GM12878 (cell line): ENCODE data around the gene MRAS. TPM values are rescaled to one million over a fixed set of nuclear protein-coding genes. Genes with fewer than 3 reads are reported as not detected.
A peak's percentile ranks its signal among the peaks of the same experiment; 100 is the strongest.

ENCODE experiments used
- ATAC-seq: fragments of 200-7000 bp; cut with Tn5 transposase; 3 replicates; pipeline ENCODE4 v1.9.1; 2020; ENCODE audit warnings: mild to moderate bottlenecking, moderate library complexity
- BruUV-seq: library from RNA; stranded (reverse); fragments of 400-500 nt; replicated peaks from 2 replicates; lab custom pipeline; 2021; lab: Mats Ljungman, UMichigan
- CTCF ChIA-PET: fragments of 300-600 bp; sonication (Branson Sonifier 250); formaldehyde crosslinking; extraction: SDS; loops from one replicate; lab custom pipeline; 2021; ENCODE audit warnings: inconsistent platforms; lab: Yijun Ruan, JAX
- POLR2A ChIA-PET: fragments of 350-600 bp; formaldehyde crosslinking; extraction: SDS; loops from one replicate; lab custom pipeline; 2021; ENCODE audit warnings: inconsistent platforms; lab: Charles Lee
- RAD21 ChIA-PET: fragments of 300-600 bp; sonication (Branson Sonifier 250); formaldehyde crosslinking; loops from one replicate; lab custom pipeline; 2023; ENCODE audit warnings: antibody characterized with exemption; ENCODE audit not compliant: unreplicated experiment; lab: Charles Lee
- SMC1A ChIA-PET: fragments of 300-600 bp; sonication (Branson Sonifier 250); formaldehyde crosslinking; loops from one replicate; lab custom pipeline; 2023; ENCODE audit not compliant: unreplicated experiment, uncharacterized antibody; lab: Charles Lee
- DNase-seq: peaks from one replicate; pipeline ENCODE4 v3.0.0-alpha.2; 2011; ENCODE audit warnings: low read depth, low spot score
- FAIRE-seq: peaks from 3 replicates; lab custom pipeline; 2011; peaks lifted over from hg19 to GRCh38; lab: Jason Lieb, UNC
- H2AFZ ChIP-seq: 2 replicates; pipeline ENCODE4 v1.6.0; 2011; ENCODE audit warnings: low read depth, low read length, control low read depth; ENCODE audit not compliant: control insufficient read depth
- H3K27ac ChIP-seq: 2 replicates; pipeline ENCODE4 v1.5.1; 2011; ENCODE audit warnings: control low read depth; ENCODE audit not compliant: control insufficient read depth, insufficient read depth
- H3K27me3 ChIP-seq, 2 experiments: replicated peaks in 1 of 2; 2 replicates each; pipeline versions ENCODE4 v1.6.0 to v1.6.1; 2011; ENCODE audit warnings: low read length in 1 of 2; ENCODE audit not compliant: control insufficient read depth in 2 of 2, insufficient read depth in 2 of 2
- H3K36me3 ChIP-seq, 2 experiments: 2 replicates each; pipeline ENCODE4 v1.5.1; 2011; ENCODE audit warnings: low read length in 1 of 2; ENCODE audit not compliant: control insufficient read depth in 2 of 2, insufficient read depth in 2 of 2
- H3K4me1 ChIP-seq: 2 replicates; pipeline ENCODE4 v1.6.1; 2011; ENCODE audit warnings: mild to moderate bottlenecking, low read length, moderate library complexity, mixed read lengths; ENCODE audit not compliant: control insufficient read depth, insufficient read depth
- H3K4me2 ChIP-seq: 2 replicates; pipeline ENCODE4 v1.6.0; 2011; ENCODE audit warnings: control low read depth; ENCODE audit not compliant: control insufficient read depth, insufficient read depth
- H3K4me3 ChIP-seq: fragments of 200-600 bp; sonication (generic); 2 replicates; pipeline ENCODE4 v1.5.1; 2016
- H3K79me2 ChIP-seq: 2 replicates; pipeline ENCODE4 v1.6.0; 2011; ENCODE audit warnings: low read length; ENCODE audit not compliant: control insufficient read depth, insufficient read depth
- H3K9ac ChIP-seq: 2 replicates; pipeline ENCODE4 v1.8.0; 2011; ENCODE audit warnings: low read length, control low read depth, mixed read lengths; ENCODE audit not compliant: control insufficient read depth, insufficient read depth
- H3K9me3 ChIP-seq: replicated peaks from 3 replicates; pipeline ENCODE4 v1.5.1; 2011; ENCODE audit warnings: mild to moderate bottlenecking, low read length; ENCODE audit not compliant: control insufficient read depth, insufficient read depth
- H4K20me1 ChIP-seq: 2 replicates; pipeline ENCODE4 v1.6.0; 2011; ENCODE audit not compliant: control insufficient read depth, insufficient read depth
- EED ChIP-seq: sonication (generic); IDR thresholded peaks from 2 replicates; pipeline ENCODE4 v1.6.1; 2016; ENCODE audit warnings: antibody characterized with exemption, low read depth
- HCFC1 ChIP-seq: fragments of 150-350 bp; IDR thresholded peaks from 2 replicates; pipeline ENCODE4 v1.6.1; 2014; ENCODE audit warnings: low read length
- NFYB ChIP-seq: IDR thresholded peaks from 2 replicates; pipeline ENCODE4 v1.6.1; 2011; ENCODE audit warnings: low read depth, mild to moderate bottlenecking, low read length, improper control_type of control experiment, moderate library complexity; ENCODE audit not compliant: insufficient read depth
- PML ChIP-seq: IDR thresholded peaks from 2 replicates; pipeline ENCODE4 v1.6.1; 2012; ENCODE audit warnings: low read length, inconsistent platforms
- ZBED1 ChIP-seq: IDR thresholded peaks from 2 replicates; pipeline ENCODE4 v1.6.1; 2016; ENCODE audit warnings: borderline replicate concordance
- ZNF274 ChIP-seq: IDR thresholded peaks from one replicate; pipeline ENCODE4 v1.8.0; 2011; ENCODE audit not compliant: insufficient read length, insufficient read depth
- WGBS: methylation state at CpG from one replicate; pipeline ENCODE4 v1.1.6; 2016; ENCODE audit warnings: low lambda C conversion rate; ENCODE audit not compliant: insufficient replicate concordance, insufficient coverage; ENCODE audit errors: missing lambda C conversion rate; 5-methylcytosine and 5-hydroxymethylcytosine counted together
- in situ Hi-C: fragments of 300-500 bp; cut with MboI; formaldehyde crosslinking; loops from 9 replicates; pipeline ENCODE4 v1.14.3; 2018; ENCODE audit warnings: mixed read lengths
- intact Hi-C: fragments of 100-400 bp; cut with micrococcal nuclease; formaldehyde crosslinking; loops from one replicate; pipeline ENCODE4 v1.14.2; 2022; ENCODE audit not compliant: unreplicated experiment
- polyA plus RNA-seq, 11 experiments: library from polyadenylated mRNA; depleted of rRNA in 4 of 11; unstranded in 6 of 11; stranded (reverse) in 5 of 11; fragments of >200 nt; fragmentation: Nextera tagmentation in 4 of 11; fragmentation: Illumina TruSeq in 1 of 11; extraction: Ambion mirVana in 4 of 11; extraction: Trizol in 1 of 11; gene quantifications; 1 replicate in 1 of 11; 2 replicates in 10 of 11; pipeline versions ENCODE4 v1.2.1 to v1.2.3, GENCODE V29; 2011 to 2016; ENCODE audit warnings: inconsistent platforms in 2 of 11, missing spikeins in 2 of 11, low read depth in 1 of 11
- total RNA-seq, 4 experiments: library from RNA; depleted of rRNA in 3 of 4; stranded (reverse); fragments of >200 nt in 3 of 4; fragmentation: Illumina TruSeq in 1 of 4; extraction: Trizol in 1 of 4; gene quantifications; 2 replicates each; pipeline versions ENCODE4 v1.2.1 to v1.2.3, GENCODE V29; 2013 to 2021
- TF ChIP-seq, protein P1 (sequence below): fragments of 450-650 bp; formaldehyde crosslinking; IDR thresholded peaks from 2 replicates; pipeline ENCODE4 v1.4.0; 2020; ENCODE audit warnings: mild to moderate bottlenecking, moderate library complexity
- TF ChIP-seq, protein P2 (sequence below): IDR thresholded peaks from 2 replicates; pipeline ENCODE4 v1.6.1; 2012; ENCODE audit warnings: low read length, inconsistent platforms
- TF ChIP-seq, protein P3 (sequence below): fragments of 450-650 bp; IDR thresholded peaks from 2 replicates; pipeline ENCODE4 v1.6.1; 2016; ENCODE audit warnings: mild to moderate bottlenecking, moderate library complexity, borderline replicate concordance
- TF ChIP-seq, protein P4 (sequence below), 3 experiments: IDR thresholded peaks in 2 of 3; conservative IDR thresholded peaks in 1 of 3; 2 replicates each; pipeline ENCODE4 v1.5.1; 2011; ENCODE audit warnings: low read depth in 3 of 3, low read length in 3 of 3, mild to moderate bottlenecking in 3 of 3, control low read depth in 2 of 3, moderate library complexity in 2 of 3, inconsistent platforms in 1 of 3, mixed read lengths in 1 of 3; ENCODE audit not compliant: control insufficient read depth in 2 of 3, insufficient read depth in 1 of 3; ENCODE audit errors: extremely low read depth in 1 of 3

The MRAS gene
- total and polyA plus RNA-seq, 10 of the 15 experiments (the other 5 are each of a cell fraction or from before 2014, with no cell fraction given) = 0.01 to 0.44 (median 0.17) TPM; not detected in 6

DNA sequence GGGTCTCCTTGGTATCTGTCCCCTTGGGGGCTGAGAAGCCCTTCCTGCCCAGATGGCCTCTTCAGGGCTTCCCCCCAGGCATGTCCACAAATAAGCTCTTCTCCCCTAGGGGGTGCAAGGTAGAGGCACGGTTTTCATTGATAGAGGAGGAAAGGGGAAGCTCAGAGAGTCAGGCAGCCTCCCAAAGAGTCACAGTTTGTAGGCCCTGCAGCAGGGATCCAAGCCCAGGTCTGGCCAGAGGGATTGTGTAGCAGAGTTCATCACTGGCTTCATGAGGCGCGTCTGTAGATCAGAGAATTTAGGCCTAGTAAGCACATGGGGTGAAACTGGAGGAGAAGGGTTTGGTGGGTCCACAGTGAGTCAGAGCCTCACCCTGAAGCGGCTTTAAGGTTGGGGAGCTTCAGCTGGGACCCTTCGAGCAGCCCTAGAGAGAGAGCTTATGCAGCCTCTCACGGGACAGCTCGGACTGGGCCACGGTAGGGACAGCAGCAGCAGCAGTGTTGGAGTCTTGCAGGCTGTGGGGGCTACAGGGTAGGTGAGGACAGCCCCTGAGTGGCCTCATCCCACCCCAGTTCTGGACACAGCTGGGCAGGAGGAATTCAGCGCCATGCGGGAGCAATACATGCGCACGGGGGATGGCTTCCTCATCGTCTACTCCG lies 48.5 kb downstream of the MRAS start (continued):
- TF ChIP-seq, protein P1, sequence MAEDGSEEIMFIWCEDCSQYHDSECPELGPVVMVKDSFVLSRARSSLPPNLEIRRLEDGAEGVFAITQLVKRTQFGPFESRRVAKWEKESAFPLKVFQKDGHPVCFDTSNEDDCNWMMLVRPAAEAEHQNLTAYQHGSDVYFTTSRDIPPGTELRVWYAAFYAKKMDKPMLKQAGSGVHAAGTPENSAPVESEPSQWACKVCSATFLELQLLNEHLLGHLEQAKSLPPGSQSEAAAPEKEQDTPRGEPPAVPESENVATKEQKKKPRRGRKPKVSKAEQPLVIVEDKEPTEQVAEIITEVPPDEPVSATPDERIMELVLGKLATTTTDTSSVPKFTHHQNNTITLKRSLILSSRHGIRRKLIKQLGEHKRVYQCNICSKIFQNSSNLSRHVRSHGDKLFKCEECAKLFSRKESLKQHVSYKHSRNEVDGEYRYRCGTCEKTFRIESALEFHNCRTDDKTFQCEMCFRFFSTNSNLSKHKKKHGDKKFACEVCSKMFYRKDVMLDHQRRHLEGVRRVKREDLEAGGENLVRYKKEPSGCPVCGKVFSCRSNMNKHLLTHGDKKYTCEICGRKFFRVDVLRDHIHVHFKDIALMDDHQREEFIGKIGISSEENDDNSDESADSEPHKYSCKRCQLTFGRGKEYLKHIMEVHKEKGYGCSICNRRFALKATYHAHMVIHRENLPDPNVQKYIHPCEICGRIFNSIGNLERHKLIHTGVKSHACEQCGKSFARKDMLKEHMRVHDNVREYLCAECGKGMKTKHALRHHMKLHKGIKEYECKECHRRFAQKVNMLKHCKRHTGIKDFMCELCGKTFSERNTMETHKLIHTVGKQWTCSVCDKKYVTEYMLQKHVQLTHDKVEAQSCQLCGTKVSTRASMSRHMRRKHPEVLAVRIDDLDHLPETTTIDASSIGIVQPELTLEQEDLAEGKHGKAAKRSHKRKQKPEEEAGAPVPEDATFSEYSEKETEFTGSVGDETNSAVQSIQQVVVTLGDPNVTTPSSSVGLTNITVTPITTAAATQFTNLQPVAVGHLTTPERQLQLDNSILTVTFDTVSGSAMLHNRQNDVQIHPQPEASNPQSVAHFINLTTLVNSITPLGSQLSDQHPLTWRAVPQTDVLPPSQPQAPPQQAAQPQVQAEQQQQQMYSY (CRISPR knock-in tag) = no peak
- TF ChIP-seq ZBED1 (no peak), HCFC1 (no peak), PML (no peak), EED (no peak), NFYB (no peak)
- TF ChIP-seq, all 136 proteins: peak for 0

DNA sequence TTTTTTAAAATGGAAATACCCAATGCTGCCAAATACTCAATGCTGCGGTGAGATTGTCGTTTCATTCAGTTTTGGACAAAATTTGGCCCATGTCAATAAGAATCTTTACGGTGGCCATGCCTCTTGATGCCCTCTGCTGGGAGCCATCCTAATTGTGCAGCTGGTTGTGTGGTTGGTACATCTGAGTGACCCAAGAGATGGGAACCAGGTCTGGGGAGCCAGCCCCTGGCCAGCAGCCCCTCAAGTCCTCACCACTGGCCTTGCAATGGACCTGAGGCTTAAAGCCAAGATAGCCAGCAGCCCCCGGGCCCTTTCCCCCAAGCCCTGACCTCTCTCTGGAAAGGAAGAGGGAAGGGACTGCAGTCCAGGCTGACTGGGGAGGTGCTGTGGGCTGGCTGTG lies 49.6 kb downstream of the MRAS start:
- ChIA-PET RAD21 (no interaction called here), POLR2A (no interaction called here), SMC1A (no interaction called here), CTCF (interaction anchor here (1.6 to 1.9 kb wide), 2 partner anchors 15 to 19 kb away, joined by 4 to 5 read pairs; no protein-coding TSS in a partner anchor)
- no peaks in the 10 kb centered on the region for H4K20me1 ChIP-seq
- H3K9ac ChIP-seq = no peak overlapping the region
- no peak overlapping the region for H3K4me3 ChIP-seq
- H3K27ac ChIP-seq = no peak overlapping the region
- no TSS peak for BruUV-seq
- no peaks in the 10 kb centered on the region for H3K9me3 ChIP-seq
- in situ Hi-C loops (no loop called here), intact Hi-C loops (no loop called here)
- no peaks in the 10 kb centered on the region for H3K79me2 ChIP-seq
- H3K27me3 ChIP-seq = no peaks in the 10 kb centered on the region; a peak in 3 of 4 replicates
- no peak overlapping the region for H2AFZ ChIP-seq
- H3K36me3 ChIP-seq = no peaks in the 10 kb centered on the region
- no peak for FAIRE-seq
- no peak for ATAC-seq
- DNase-seq = no peak
- 30% methylated on average over 4 of the region's 4 CpGs for WGBS
- no peaks in the 10 kb centered on the region for H3K4me1 ChIP-seq
- H3K4me2 ChIP-seq = no peak overlapping the region
- TF ChIP-seq ZNF274 = no peak
- TF ChIP-seq, protein P2, sequence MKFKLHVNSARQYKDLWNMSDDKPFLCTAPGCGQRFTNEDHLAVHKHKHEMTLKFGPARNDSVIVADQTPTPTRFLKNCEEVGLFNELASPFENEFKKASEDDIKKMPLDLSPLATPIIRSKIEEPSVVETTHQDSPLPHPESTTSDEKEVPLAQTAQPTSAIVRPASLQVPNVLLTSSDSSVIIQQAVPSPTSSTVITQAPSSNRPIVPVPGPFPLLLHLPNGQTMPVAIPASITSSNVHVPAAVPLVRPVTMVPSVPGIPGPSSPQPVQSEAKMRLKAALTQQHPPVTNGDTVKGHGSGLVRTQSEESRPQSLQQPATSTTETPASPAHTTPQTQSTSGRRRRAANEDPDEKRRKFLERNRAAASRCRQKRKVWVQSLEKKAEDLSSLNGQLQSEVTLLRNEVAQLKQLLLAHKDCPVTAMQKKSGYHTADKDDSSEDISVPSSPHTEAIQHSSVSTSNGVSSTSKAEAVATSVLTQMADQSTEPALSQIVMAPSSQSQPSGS = no peak
- TF ChIP-seq, protein P3, sequence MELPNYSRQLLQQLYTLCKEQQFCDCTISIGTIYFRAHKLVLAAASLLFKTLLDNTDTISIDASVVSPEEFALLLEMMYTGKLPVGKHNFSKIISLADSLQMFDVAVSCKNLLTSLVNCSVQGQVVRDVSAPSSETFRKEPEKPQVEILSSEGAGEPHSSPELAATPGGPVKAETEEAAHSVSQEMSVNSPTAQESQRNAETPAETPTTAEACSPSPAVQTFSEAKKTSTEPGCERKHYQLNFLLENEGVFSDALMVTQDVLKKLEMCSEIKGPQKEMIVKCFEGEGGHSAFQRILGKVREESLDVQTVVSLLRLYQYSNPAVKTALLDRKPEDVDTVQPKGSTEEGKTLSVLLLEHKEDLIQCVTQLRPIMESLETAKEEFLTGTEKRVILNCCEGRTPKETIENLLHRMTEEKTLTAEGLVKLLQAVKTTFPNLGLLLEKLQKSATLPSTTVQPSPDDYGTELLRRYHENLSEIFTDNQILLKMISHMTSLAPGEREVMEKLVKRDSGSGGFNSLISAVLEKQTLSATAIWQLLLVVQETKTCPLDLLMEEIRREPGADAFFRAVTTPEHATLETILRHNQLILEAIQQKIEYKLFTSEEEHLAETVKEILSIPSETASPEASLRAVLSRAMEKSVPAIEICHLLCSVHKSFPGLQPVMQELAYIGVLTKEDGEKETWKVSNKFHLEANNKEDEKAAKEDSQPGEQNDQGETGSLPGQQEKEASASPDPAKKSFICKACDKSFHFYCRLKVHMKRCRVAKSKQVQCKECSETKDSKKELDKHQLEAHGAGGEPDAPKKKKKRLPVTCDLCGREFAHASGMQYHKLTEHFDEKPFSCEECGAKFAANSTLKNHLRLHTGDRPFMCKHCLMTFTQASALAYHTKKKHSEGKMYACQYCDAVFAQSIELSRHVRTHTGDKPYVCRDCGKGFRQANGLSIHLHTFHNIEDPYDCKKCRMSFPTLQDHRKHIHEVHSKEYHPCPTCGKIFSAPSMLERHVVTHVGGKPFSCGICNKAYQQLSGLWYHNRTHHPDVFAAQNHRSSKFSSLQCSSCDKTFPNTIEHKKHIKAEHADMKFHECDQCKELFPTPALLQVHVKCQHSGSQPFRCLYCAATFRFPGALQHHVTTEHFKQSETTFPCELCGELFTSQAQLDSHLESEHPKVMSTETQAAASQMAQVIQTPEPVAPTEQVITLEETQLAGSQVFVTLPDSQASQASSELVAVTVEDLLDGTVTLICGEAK = no peak
- TF ChIP-seq, protein P4, sequence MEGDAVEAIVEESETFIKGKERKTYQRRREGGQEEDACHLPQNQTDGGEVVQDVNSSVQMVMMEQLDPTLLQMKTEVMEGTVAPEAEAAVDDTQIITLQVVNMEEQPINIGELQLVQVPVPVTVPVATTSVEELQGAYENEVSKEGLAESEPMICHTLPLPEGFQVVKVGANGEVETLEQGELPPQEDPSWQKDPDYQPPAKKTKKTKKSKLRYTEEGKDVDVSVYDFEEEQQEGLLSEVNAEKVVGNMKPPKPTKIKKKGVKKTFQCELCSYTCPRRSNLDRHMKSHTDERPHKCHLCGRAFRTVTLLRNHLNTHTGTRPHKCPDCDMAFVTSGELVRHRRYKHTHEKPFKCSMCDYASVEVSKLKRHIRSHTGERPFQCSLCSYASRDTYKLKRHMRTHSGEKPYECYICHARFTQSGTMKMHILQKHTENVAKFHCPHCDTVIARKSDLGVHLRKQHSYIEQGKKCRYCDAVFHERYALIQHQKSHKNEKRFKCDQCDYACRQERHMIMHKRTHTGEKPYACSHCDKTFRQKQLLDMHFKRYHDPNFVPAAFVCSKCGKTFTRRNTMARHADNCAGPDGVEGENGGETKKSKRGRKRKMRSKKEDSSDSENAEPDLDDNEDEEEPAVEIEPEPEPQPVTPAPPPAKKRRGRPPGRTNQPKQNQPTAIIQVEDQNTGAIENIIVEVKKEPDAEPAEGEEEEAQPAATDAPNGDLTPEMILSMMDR (IDR thresholded peaks at IDR 0.05 in 2 of 3, conservative IDR thresholded peaks at IDR 0.05 in 1 of 3; ENCODE audit: control insufficient read depth in 2 of 3, extremely low read depth in 1 of 3, insufficient read depth in 1 of 3, low read depth in 3 of 3, low read length in 3 of 3) = peak in 2 of 3 experiments; percentile 2 to 14; a peak in 1 of 6 replicates
